GM12878 (cell line): ENCODE data around the gene SRRM2. TPM values are rescaled to one million over a fixed set of nuclear protein-coding genes. Genes with fewer than 3 reads are reported as not detected.

ENCODE experiments used
- ATAC-seq: fragments of 200-7000 bp; cut with Tn5 transposase; 3 replicates; pipeline ENCODE4 v1.9.1; 2020; ENCODE audit warnings: mild to moderate bottlenecking, moderate library complexity
- BruUV-seq: library from RNA; stranded (reverse); fragments of 400-500 nt; replicated peaks from 2 replicates; lab custom pipeline; 2021; lab: Mats Ljungman, UMichigan
- CTCF ChIA-PET: fragments of 300-600 bp; sonication (Branson Sonifier 250); formaldehyde crosslinking; extraction: SDS; loops from one replicate; lab custom pipeline; 2021; ENCODE audit warnings: inconsistent platforms; lab: Yijun Ruan, JAX
- POLR2A ChIA-PET: fragments of 350-600 bp; formaldehyde crosslinking; extraction: SDS; loops from one replicate; lab custom pipeline; 2021; ENCODE audit warnings: inconsistent platforms; lab: Charles Lee
- RAD21 ChIA-PET: fragments of 300-600 bp; sonication (Branson Sonifier 250); formaldehyde crosslinking; loops from one replicate; lab custom pipeline; 2023; ENCODE audit warnings: antibody characterized with exemption; ENCODE audit not compliant: unreplicated experiment; lab: Charles Lee
- SMC1A ChIA-PET: fragments of 300-600 bp; sonication (Branson Sonifier 250); formaldehyde crosslinking; loops from one replicate; lab custom pipeline; 2023; ENCODE audit not compliant: unreplicated experiment, uncharacterized antibody; lab: Charles Lee
- DNase-seq: peaks from one replicate; pipeline ENCODE4 v3.0.0-alpha.2; 2011; ENCODE audit warnings: low read depth, low spot score
- FAIRE-seq: peaks from 3 replicates; lab custom pipeline; 2011; peaks lifted over from hg19 to GRCh38; lab: Jason Lieb, UNC
- H2AFZ ChIP-seq: 2 replicates; pipeline ENCODE4 v1.6.0; 2011; ENCODE audit warnings: low read depth, low read length, control low read depth; ENCODE audit not compliant: control insufficient read depth
- H3K27ac ChIP-seq: 2 replicates; pipeline ENCODE4 v1.5.1; 2011; ENCODE audit warnings: control low read depth; ENCODE audit not compliant: control insufficient read depth, insufficient read depth
- H3K27me3 ChIP-seq, 2 experiments: replicated peaks in 1 of 2; 2 replicates each; pipeline versions ENCODE4 v1.6.0 to v1.6.1; 2011; ENCODE audit warnings: low read length in 1 of 2; ENCODE audit not compliant: control insufficient read depth in 2 of 2, insufficient read depth in 2 of 2
- H3K36me3 ChIP-seq, 2 experiments: 2 replicates each; pipeline ENCODE4 v1.5.1; 2011; ENCODE audit warnings: low read length in 1 of 2; ENCODE audit not compliant: control insufficient read depth in 2 of 2, insufficient read depth in 2 of 2
- H3K4me1 ChIP-seq: 2 replicates; pipeline ENCODE4 v1.6.1; 2011; ENCODE audit warnings: mild to moderate bottlenecking, low read length, moderate library complexity, mixed read lengths; ENCODE audit not compliant: control insufficient read depth, insufficient read depth
- H3K4me2 ChIP-seq: 2 replicates; pipeline ENCODE4 v1.6.0; 2011; ENCODE audit warnings: control low read depth; ENCODE audit not compliant: control insufficient read depth, insufficient read depth
- H3K4me3 ChIP-seq: fragments of 200-600 bp; sonication (generic); 2 replicates; pipeline ENCODE4 v1.5.1; 2016
- H3K79me2 ChIP-seq: 2 replicates; pipeline ENCODE4 v1.6.0; 2011; ENCODE audit warnings: low read length; ENCODE audit not compliant: control insufficient read depth, insufficient read depth
- H3K9ac ChIP-seq: 2 replicates; pipeline ENCODE4 v1.8.0; 2011; ENCODE audit warnings: low read length, control low read depth, mixed read lengths; ENCODE audit not compliant: control insufficient read depth, insufficient read depth
- H3K9me3 ChIP-seq: replicated peaks from 3 replicates; pipeline ENCODE4 v1.5.1; 2011; ENCODE audit warnings: mild to moderate bottlenecking, low read length; ENCODE audit not compliant: control insufficient read depth, insufficient read depth
- H4K20me1 ChIP-seq: 2 replicates; pipeline ENCODE4 v1.6.0; 2011; ENCODE audit not compliant: control insufficient read depth, insufficient read depth
- ASH2L ChIP-seq: fragments of 300-600, 200-600 bp; sonication (generic); IDR thresholded peaks from 2 replicates; pipeline ENCODE4 v1.6.1; 2017; ENCODE audit warnings: low read depth, mild to moderate bottlenecking, borderline replicate concordance
- ATF3 ChIP-seq: IDR thresholded peaks from 2 replicates; pipeline ENCODE4 v1.6.1; 2011; ENCODE audit warnings: low read depth, mild to moderate bottlenecking, low read length, moderate library complexity, borderline replicate concordance; ENCODE audit errors: extremely low read depth
- BRCA1 ChIP-seq: IDR thresholded peaks from 2 replicates; pipeline ENCODE4 v1.6.1; 2011; ENCODE audit warnings: low read depth, low read length, improper control_type of control experiment
- CBFB ChIP-seq: IDR thresholded peaks from 2 replicates; pipeline ENCODE4 v1.6.1; 2016; ENCODE audit warnings: antibody characterized with exemption, low read depth
- CREB1 ChIP-seq: IDR thresholded peaks from 2 replicates; pipeline ENCODE4 v1.6.1; 2012; ENCODE audit warnings: low read depth, mild to moderate bottlenecking, inconsistent platforms
- CTCF ChIP-seq, 3 experiments: IDR thresholded peaks in 2 of 3; conservative IDR thresholded peaks in 1 of 3; 2 replicates each; pipeline ENCODE4 v1.5.1; 2011; ENCODE audit warnings: low read depth in 3 of 3, low read length in 3 of 3, mild to moderate bottlenecking in 3 of 3, control low read depth in 2 of 3, moderate library complexity in 2 of 3, inconsistent platforms in 1 of 3, mixed read lengths in 1 of 3; ENCODE audit not compliant: control insufficient read depth in 2 of 3, insufficient read depth in 1 of 3; ENCODE audit errors: extremely low read depth in 1 of 3
- HSF1 ChIP-seq: fragments of 150-350 bp; IDR thresholded peaks from 2 replicates; pipeline ENCODE4 v1.6.1; 2014; ENCODE audit warnings: mild to moderate bottlenecking, low read depth, low read length
- IKZF1 ChIP-seq: fragments of 450-650 bp; conservative IDR thresholded peaks from 2 replicates; pipeline ENCODE4 v1.6.1; 2017; ENCODE audit warnings: antibody characterized with exemption, mild to moderate bottlenecking
- MEF2B ChIP-seq: fragments of 450-650 bp; IDR thresholded peaks from 2 replicates; pipeline ENCODE4 v1.6.1; 2018; ENCODE audit warnings: mild to moderate bottlenecking, moderate library complexity; ENCODE audit not compliant: partially characterized antibody, poor library complexity, severe bottlenecking
- POLR2A ChIP-seq: IDR thresholded peaks from 2 replicates; pipeline ENCODE4 v1.6.1; 2011; ENCODE audit warnings: low read depth, mild to moderate bottlenecking, low read length
- SIN3A ChIP-seq: IDR thresholded peaks from 2 replicates; pipeline ENCODE4 v1.6.1; 2012; ENCODE audit warnings: low read depth, low read length, improper control_type of control experiment
- SMAD5 ChIP-seq: IDR thresholded peaks from 2 replicates; pipeline ENCODE4 v1.6.1; 2016; ENCODE audit warnings: antibody characterized with exemption, low read depth
- SUZ12 ChIP-seq: fragments of 200-600 bp; sonication (generic); IDR thresholded peaks from one replicate; pipeline ENCODE4 v1.6.1; 2018; ENCODE audit warnings: antibody characterized with exemption, mild to moderate bottlenecking; ENCODE audit not compliant: unreplicated experiment
- TCF3 ChIP-seq: IDR thresholded peaks from 2 replicates; pipeline ENCODE4 v1.6.1; 2012; ENCODE audit warnings: low read depth, mild to moderate bottlenecking, low read length, borderline replicate concordance; ENCODE audit not compliant: insufficient read depth
- ZNF207 ChIP-seq: fragments of 450-650 bp; IDR thresholded peaks from 2 replicates; pipeline ENCODE4 v1.6.1; 2014; ENCODE audit warnings: antibody characterized with exemption, mild to moderate bottlenecking, borderline replicate concordance
- ZNF24 ChIP-seq: fragments of 450-650 bp; IDR thresholded peaks from 2 replicates; pipeline ENCODE4 v1.6.1; 2017; ENCODE audit warnings: antibody characterized with exemption, mild to moderate bottlenecking
- ZNF274 ChIP-seq: IDR thresholded peaks from one replicate; pipeline ENCODE4 v1.8.0; 2011; ENCODE audit not compliant: insufficient read length, insufficient read depth
- WGBS: methylation state at CpG from one replicate; pipeline ENCODE4 v1.1.6; 2016; ENCODE audit warnings: low lambda C conversion rate; ENCODE audit not compliant: insufficient replicate concordance, insufficient coverage; ENCODE audit errors: missing lambda C conversion rate; 5-methylcytosine and 5-hydroxymethylcytosine counted together
- in situ Hi-C: fragments of 300-500 bp; cut with MboI; formaldehyde crosslinking; loops from 9 replicates; pipeline ENCODE4 v1.14.3; 2018; ENCODE audit warnings: mixed read lengths
- intact Hi-C: fragments of 100-400 bp; cut with micrococcal nuclease; formaldehyde crosslinking; loops from one replicate; pipeline ENCODE4 v1.14.2; 2022; ENCODE audit not compliant: unreplicated experiment
- polyA plus RNA-seq, 11 experiments: library from polyadenylated mRNA; depleted of rRNA in 4 of 11; unstranded in 6 of 11; stranded (reverse) in 5 of 11; fragments of >200 nt; fragmentation: Nextera tagmentation in 4 of 11; fragmentation: Illumina TruSeq in 1 of 11; extraction: Ambion mirVana in 4 of 11; extraction: Trizol in 1 of 11; gene quantifications; 1 replicate in 1 of 11; 2 replicates in 10 of 11; pipeline versions ENCODE4 v1.2.1 to v1.2.3, GENCODE V29; 2011 to 2016; ENCODE audit warnings: inconsistent platforms in 2 of 11, missing spikeins in 2 of 11, low read depth in 1 of 11
- total RNA-seq, 4 experiments: library from RNA; depleted of rRNA in 3 of 4; stranded (reverse); fragments of >200 nt in 3 of 4; fragmentation: Illumina TruSeq in 1 of 4; extraction: Trizol in 1 of 4; gene quantifications; 2 replicates each; pipeline versions ENCODE4 v1.2.1 to v1.2.3, GENCODE V29; 2013 to 2021

The SRRM2 gene
- total and polyA plus RNA-seq, 10 of the 15 experiments (the other 5 are each of a cell fraction or from before 2014, with no cell fraction given): 30.1 to 502 (median 196) TPM

- TF ChIP-seq SIN3A (peak; percentile 28; the same call in 1 of the 2 replicates), TCF3 (peak; percentile 76; the same call in 1 of the 2 replicates), CBFB (peak; percentile 49; the same call in 1 of the 2 replicates), ZNF207 (peak; percentile 76), ZNF24 (peak; percentile 68), MEF2B (peak; percentile 10), ATF3 (no peak), IKZF1 (peak; percentile 98), ZNF274 (no peak), CREB1 (peak; percentile 96), SMAD5 (0 out of 2 replicates have a peak, but pooled peaks have one; percentile 25)
Observed at GRCh38 chr16:2752035-2752849, at the start of gene SRRM2 (continued).

GRCh38 chr16:2702871-2703745 is 49.3 kb upstream of the SRRM2 start:
- WGBS: 93% methylated on average over 26 of the region's 28 CpGs
- no peak for TF ChIP-seq BRCA1
- no peak for TF ChIP-seq HSF1
- TF ChIP-seq SUZ12: no peak
- TF ChIP-seq POLR2A: no peak
- TF ChIP-seq ASH2L: no peak
- TF ChIP-seq CTCF (IDR thresholded peaks at IDR 0.05 in 2 of 3, conservative IDR thresholded peaks at IDR 0.05 in 1 of 3; ENCODE audit: control insufficient read depth in 2 of 3, extremely low read depth in 1 of 3, insufficient read depth in 1 of 3, low read depth in 3 of 3, low read length in 3 of 3): no peak

More at GRCh38 chr16:2702871-2703745, 49.3 kb upstream of the SRRM2 start:
- ATAC-seq (no peak), FAIRE-seq (no peak), DNase-seq (no peak)
- H2AFZ ChIP-seq: no peak overlapping the region
- no peak overlapping the region for H3K27ac ChIP-seq
- H3K9ac ChIP-seq: no peak overlapping the region
- intact Hi-C loops: no loop called here
- ChIA-PET SMC1A (no interaction called here), CTCF (no interaction called here), RAD21 (no interaction called here), POLR2A (no interaction called here)
- no peaks in the 10 kb centered on the region for H3K9me3 ChIP-seq
- H4K20me1 ChIP-seq: no peaks in the 10 kb centered on the region
- H3K4me1 ChIP-seq: no peaks in the 10 kb centered on the region
- no peaks in the 10 kb centered on the region for H3K27me3 ChIP-seq
- no TSS peak for BruUV-seq
- no peak overlapping the region for H3K4me2 ChIP-seq
- H3K36me3 ChIP-seq: peaks cover 13 to 53% of the 10 kb centered on the region in 2 experiments
- H3K79me2 ChIP-seq: no peaks in the 10 kb centered on the region
- in situ Hi-C loops: no loop called here
- H3K4me3 ChIP-seq: no peak overlapping the region
